ENCODE measurements around the gene TMCC1.
"Not testable (repeated sequence)": the region's sequence is repeated elsewhere in the genome, so short reads cannot be mapped to it uniquely, and the experiment has no call there.

The TMCC1 gene

GRCh38 chr3:129702934-129703712 is 190.4 kb downstream of the TMCC1 start:
- TF ChIP-seq CTCF (IDR thresholded peaks at IDR 0.05; ENCODE audit: control extremely low read depth, extremely low read depth, low read depth, missing control alignments): no peak
- ChIA-PET POLR2A (interaction anchor here (0.6 kb wide), 2 partner anchors 13 to 940 kb away, joined by 3 to 4 read pairs; no protein-coding TSS in a partner anchor), CTCF (interaction anchor here (0.9 to 1.3 kb wide), 4 partner anchors 17 to 75 kb away, joined by 3 read pairs; no protein-coding TSS in a partner anchor)
- no peak for DNase-seq (ENCODE audit: extremely low spot score)

DNA sequence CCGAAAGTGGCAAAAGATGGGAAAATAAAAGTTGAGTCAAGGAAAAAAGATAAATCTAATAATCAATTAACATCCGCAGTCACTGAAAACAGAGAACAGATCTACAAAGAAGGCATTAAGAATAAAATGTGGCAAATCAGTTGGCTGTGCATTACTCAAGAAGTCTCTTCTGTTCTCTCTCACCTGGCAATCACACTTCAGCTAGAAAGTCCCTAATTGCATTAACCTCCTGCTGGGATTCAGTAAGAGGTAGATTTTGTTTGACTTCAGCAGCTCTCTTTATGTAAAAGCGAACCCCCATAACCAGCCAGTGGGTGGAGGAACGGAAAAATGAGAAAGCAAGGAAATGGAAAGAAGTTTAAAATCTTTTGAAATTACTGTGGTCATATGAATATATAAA is 192.3 kb downstream of the TMCC1 start:
- ChIA-PET CTCF (no interaction called here), POLR2A (no interaction called here)
- DNase-seq (ENCODE audit: extremely low spot score): no peak
- no peak for TF ChIP-seq CTCF (IDR thresholded peaks at IDR 0.05; ENCODE audit: control extremely low read depth, extremely low read depth, low read depth, missing control alignments)

- DNase-seq (ENCODE audit: extremely low spot score): no peak
- CTCF ChIA-PET: interaction anchor here (0.9 kb wide), 2 partner anchors 9 to 13 kb away, joined by 3 to 4 read pairs; no protein-coding TSS in a partner anchor
- TF ChIP-seq CTCF (IDR thresholded peaks at IDR 0.05; ENCODE audit: control extremely low read depth, extremely low read depth, low read depth, missing control alignments): no peak
- POLR2A ChIA-PET: no interaction called here
Measured at GRCh38 chr3:129699612-129700011, 193.9 kb downstream of the TMCC1 start.

- DNase-seq (ENCODE audit: extremely low spot score): no peak
- TF ChIP-seq CTCF (IDR thresholded peaks at IDR 0.05; ENCODE audit: control extremely low read depth, extremely low read depth, low read depth, missing control alignments): no peak
- CTCF ChIA-PET: interaction anchor here (0.9 kb wide), 1 partner anchor 9 kb away, joined by 4 read pairs; no protein-coding TSS in a partner anchor
- POLR2A ChIA-PET: no interaction called here
Measured at GRCh38 chr3:129699199-129699598, 194.3 kb downstream of the TMCC1 start.

DNA sequence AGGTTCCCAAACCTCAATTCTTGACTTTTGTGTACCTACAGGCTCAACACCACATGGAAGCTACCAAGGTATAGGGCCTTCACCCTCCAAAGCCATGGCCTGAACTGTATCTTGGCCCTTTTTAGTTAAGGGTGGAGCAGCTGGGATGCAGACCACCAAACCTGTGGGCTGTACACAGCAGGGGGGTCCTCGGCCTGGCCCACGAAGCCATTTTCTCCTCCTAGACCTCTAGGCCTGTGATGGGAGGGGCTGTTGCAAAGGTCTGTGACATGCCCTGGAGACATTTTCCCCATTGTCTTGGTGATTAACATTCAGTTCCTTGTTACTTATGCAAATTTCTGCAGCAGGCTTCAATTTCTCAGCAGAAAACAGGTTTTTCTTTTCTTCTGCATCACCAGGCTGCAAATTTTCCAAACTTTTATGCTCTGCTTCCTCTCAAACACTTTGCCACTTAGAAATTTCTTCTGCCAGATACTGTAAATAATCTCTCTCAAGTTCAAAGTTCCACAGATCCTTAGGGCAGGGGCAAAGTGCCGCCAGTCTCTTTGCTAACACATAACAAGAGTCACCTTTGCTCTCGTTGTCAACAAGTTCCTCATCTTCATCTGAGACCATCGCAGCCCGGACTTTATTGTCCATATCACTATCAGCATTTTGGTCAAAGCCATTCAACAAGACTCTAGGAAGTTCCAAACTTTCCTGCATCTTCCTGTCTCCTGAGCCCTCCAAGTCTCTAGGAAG is 196.1 kb downstream of the TMCC1 start:
- no peak for TF ChIP-seq CTCF (IDR thresholded peaks at IDR 0.05; ENCODE audit: control extremely low read depth, extremely low read depth, low read depth, missing control alignments)
- DNase-seq (ENCODE audit: extremely low spot score): no peak
- CTCF ChIA-PET: interaction anchor here (1.0 kb wide), 1 partner anchor 26 kb away, joined by 3 read pairs; no protein-coding TSS in a partner anchor
- POLR2A ChIA-PET: no interaction called here

GRCh38 chr3:129696430-129696829 is 197.1 kb downstream of the TMCC1 start:
- CTCF ChIA-PET: interaction anchor here (1.0 kb wide), 1 partner anchor 27 kb away, joined by 3 read pairs; no protein-coding TSS in a partner anchor
- POLR2A ChIA-PET; DNase-seq (ENCODE audit: extremely low spot score): not testable (repeated sequence)

GRCh38 chr3:129695230-129695629 is 198.3 kb downstream of the TMCC1 start:
- ChIA-PET POLR2A (no interaction called here), CTCF (no interaction called here)
- no peak for TF ChIP-seq CTCF (IDR thresholded peaks at IDR 0.05; ENCODE audit: control extremely low read depth, extremely low read depth, low read depth, missing control alignments)
- no peak for DNase-seq (ENCODE audit: extremely low spot score)
